Measurements from ENCODE around the gene GOPC. TPM values are rescaled to one million over a fixed set of nuclear protein-coding genes. Genes with fewer than 3 reads are reported as not detected.

GOPC gene
- total RNA-seq = 51.5 and 56.3 TPM in 2 replicates

GRCh38 chr6:117602151-117602898 lies at the start of gene GOPC:
Gene GOPC, minus strand, starts transcription at chr6:117602511. Its CDS starts 223 bp downstream, at chr6:117602288.

Other genes with a start within 250 kb of the GOPC start
- 0.07 TPM in 2 replicates for gene ROS1, start 176.6 kb downstream of the GOPC start, total RNA-seq
- 39.2 and 54.2 TPM in 2 replicates for gene DCBLD1, start 119.8 kb downstream of the GOPC start, total RNA-seq
- gene NUS1, start 73.0 kb upstream of the GOPC start, total RNA-seq = 22.9 and 30.0 TPM in 2 replicates

All from smooth muscle cell of the pulmonary artery (primary cell).